ENCODE results near the gene ZNF556.

DNA sequence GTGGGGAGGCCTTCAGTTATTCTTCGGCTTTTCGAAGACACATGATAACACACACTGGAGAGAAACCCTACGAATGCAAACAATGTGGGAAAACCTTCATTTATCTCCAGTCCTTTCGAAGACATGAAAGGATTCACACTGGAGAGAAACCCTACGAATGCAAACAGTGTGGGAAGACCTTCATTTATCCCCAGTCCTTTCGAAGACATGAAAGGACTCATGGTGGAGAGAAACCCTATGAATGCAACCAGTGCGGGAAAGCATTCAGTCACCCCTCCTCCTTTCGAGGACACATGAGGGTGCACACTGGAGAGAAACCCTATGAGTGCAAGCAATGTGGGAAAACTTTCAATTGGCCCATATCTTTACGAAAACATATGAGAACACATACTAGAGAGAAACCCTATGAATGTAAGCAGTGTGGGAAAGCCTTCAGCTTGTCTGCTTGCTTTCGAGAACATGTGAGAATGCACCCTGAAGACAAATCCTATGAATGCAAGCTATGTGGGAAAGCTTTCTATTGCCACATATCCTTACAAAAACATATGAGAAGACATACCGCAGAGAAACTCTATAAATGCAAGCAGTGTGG lies 14.0 kb upstream of the ZNF556 start:
- TF ChIP-seq, protein P1, sequence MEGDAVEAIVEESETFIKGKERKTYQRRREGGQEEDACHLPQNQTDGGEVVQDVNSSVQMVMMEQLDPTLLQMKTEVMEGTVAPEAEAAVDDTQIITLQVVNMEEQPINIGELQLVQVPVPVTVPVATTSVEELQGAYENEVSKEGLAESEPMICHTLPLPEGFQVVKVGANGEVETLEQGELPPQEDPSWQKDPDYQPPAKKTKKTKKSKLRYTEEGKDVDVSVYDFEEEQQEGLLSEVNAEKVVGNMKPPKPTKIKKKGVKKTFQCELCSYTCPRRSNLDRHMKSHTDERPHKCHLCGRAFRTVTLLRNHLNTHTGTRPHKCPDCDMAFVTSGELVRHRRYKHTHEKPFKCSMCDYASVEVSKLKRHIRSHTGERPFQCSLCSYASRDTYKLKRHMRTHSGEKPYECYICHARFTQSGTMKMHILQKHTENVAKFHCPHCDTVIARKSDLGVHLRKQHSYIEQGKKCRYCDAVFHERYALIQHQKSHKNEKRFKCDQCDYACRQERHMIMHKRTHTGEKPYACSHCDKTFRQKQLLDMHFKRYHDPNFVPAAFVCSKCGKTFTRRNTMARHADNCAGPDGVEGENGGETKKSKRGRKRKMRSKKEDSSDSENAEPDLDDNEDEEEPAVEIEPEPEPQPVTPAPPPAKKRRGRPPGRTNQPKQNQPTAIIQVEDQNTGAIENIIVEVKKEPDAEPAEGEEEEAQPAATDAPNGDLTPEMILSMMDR (IDR thresholded peaks at IDR 0.05) = no peak
- TF ChIP-seq POLR2A (IDR thresholded peaks at IDR 0.05) = no peak
- TF ChIP-seq POLR2AphosphoS5 (IDR thresholded peaks at IDR 0.05) = no peak
- TF ChIP-seq EP300 (IDR thresholded peaks at IDR 0.05) = no peak
